GM13977 (cell line): ENCODE results near the gene OR10G2.
"Not testable (repeated sequence)": the region's sequence is repeated elsewhere in the genome, so short reads cannot be mapped to it uniquely, and the experiment has no call there.

Experiments used
- DNase-seq: peaks from one replicate; pipeline ENCODE4 v3.0.0; 2012; ENCODE audit warnings: low spot score
- in situ Hi-C: fragments of 300-500 bp; cut with MboI; formaldehyde crosslinking; loops from one replicate; pipeline ENCODE4 v1.12.0; 2022; ENCODE audit warnings: low sequenced_read_pairs, low pct_unique_long_range_greater_than_20kb, mixed read lengths, inconsistent platforms; ENCODE audit not compliant: unreplicated experiment
- TF ChIP-seq, protein P1 (sequence below): IDR thresholded peaks from 2 replicates; pipeline ENCODE4 v1.5.1; 2012; ENCODE audit warnings: mild to moderate bottlenecking, control low read depth; ENCODE audit not compliant: insufficient read depth; ENCODE audit errors: extremely low read depth, missing control alignments

OR10G2 gene

DNA sequence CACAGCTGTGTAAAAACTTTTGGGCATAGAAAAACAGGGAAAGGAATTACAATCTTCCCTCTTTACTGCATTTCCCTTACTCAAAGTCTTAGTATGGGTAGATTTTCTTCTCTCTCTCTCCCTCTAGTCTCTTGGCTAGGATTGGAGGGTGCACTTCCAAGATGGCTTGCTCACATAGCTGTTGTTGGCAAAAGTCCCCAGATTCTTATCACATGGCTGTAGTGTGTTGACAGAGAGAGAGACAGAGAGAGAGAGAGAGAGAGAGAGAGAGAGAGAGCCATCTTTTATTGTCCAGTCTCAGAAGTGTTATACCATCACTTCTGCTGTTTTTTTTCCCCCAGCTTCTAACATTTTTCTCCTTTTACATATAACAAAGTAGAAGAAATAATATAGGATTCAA is 12.6 kb upstream of the OR10G2 start:
- in situ Hi-C loops = no loop called here
- TF ChIP-seq, protein P1, sequence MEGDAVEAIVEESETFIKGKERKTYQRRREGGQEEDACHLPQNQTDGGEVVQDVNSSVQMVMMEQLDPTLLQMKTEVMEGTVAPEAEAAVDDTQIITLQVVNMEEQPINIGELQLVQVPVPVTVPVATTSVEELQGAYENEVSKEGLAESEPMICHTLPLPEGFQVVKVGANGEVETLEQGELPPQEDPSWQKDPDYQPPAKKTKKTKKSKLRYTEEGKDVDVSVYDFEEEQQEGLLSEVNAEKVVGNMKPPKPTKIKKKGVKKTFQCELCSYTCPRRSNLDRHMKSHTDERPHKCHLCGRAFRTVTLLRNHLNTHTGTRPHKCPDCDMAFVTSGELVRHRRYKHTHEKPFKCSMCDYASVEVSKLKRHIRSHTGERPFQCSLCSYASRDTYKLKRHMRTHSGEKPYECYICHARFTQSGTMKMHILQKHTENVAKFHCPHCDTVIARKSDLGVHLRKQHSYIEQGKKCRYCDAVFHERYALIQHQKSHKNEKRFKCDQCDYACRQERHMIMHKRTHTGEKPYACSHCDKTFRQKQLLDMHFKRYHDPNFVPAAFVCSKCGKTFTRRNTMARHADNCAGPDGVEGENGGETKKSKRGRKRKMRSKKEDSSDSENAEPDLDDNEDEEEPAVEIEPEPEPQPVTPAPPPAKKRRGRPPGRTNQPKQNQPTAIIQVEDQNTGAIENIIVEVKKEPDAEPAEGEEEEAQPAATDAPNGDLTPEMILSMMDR = no peak
- no peak for DNase-seq

DNA sequence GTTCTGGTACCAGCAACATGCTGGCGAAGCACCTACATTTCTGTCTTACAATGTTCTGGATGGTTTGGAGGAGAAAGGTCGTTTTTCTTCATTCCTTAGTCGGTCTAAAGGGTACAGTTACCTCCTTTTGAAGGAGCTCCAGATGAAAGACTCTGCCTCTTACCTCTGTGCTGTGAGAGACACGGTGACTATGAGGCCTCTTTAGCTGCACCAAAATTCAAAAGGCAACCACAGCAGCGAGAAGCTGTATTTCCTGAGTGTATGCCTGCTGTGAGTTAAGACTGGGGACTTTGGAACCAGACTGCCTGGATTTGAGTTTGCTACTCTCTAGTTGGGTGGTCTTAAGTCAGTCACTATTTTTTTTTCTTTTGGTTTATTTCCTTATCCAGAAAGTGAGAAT is 8.7 kb upstream of the OR10G2 start:
- TF ChIP-seq, protein P1 = no peak
- DNase-seq = no peak
- in situ Hi-C loops = no loop called here

DNA sequence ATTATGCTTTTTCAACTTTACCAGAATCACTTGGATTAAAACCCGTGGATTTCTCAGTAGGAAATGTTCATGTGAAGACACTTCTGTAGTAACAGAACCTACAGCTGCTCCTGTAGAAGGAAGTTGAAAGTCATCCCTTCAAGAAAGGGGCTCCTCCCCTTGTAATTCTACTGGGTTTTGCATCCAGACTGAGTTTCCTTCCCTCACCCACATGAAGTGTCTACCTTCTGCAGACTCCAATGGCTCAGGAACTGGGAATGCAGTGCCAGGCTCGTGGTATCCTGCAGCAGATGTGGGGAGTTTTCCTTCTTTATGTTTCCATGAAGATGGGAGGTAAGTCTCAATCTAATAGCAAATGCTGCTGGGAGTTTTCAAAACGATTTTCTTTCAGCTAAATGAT is 7.9 kb upstream of the OR10G2 start:
- in situ Hi-C loops = no loop called here
- no peak for DNase-seq
- TF ChIP-seq, protein P1 = no peak

DNA sequence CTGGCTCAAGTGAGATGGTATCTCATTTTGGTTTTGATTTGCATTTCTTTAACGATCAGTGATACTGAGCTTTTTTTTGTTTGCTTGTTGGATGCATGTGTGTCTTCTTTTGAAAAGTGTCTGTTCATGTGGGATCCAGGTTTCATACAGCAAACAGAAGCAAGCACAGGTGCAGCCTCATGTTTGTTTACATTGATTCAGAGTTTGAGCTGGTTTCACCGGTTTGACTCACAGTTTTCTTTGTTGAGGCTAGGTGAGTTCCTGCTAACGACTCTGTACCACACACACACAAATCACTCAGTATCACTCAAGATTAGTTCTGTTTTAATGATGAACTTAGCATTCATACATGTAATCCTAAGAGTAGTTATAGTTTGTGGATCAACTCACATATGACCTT is 3.7 kb downstream of the OR10G2 start:
- in situ Hi-C loops = no loop called here
- TF ChIP-seq, protein P1 = no peak
- DNase-seq = no peak

DNA sequence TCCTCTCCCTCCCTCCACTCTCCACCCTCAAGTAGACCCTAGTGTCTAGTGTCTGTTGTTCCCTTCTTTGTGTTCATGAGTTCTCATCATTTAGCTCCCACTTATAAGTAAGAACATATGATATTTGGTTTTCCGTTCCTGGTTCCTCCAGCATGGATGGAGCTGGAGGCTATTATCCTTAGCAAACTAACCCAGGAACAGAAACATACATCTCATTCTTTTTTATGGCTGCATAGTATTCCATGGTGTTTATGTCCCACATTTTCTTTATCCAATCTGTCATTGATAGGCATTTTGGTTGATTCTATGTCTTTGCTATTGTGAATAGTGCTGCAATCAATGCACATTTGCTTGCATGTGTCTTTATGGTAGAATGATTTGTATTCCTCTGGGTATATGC is 4.2 kb downstream of the OR10G2 start:
- in situ Hi-C loops, DNase-seq: not testable (repeated sequence)

DNA sequence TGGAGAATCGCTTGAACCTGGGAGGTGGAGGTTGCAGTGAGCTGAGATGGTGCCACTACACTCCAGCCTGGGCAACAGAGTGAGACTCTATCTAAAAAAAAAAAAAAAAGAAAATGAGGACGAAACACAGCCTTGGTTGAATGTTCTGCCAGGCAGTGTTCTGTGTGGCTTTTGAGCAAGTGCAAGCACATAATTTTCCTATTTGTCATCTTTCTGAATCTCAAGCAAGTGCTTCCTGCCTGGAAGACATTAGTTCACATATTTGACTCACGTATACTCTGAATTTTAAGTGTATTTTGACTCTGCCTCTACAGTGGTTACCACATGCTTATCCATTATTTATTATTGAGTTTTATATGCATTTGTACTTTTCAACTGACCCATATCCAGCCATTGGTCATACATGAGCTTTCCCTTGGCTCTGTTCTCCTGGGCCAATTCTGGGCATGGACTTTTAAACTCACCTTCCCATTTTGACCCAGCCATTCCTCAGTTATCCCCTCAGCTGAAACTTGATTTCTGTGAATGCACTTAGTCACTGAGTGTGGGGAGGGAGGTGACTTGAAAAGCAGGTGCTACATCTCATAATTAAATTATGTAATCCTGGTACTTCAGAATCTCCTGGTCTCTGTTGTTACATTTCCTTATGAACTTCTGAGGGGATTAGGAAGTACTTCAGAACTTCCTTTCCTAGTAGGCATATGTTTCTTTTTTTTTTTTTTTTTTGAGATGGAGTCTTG is 8.1 kb downstream of the OR10G2 start:
- TF ChIP-seq, protein P1 = no peak
- no peak for DNase-seq

DNA sequence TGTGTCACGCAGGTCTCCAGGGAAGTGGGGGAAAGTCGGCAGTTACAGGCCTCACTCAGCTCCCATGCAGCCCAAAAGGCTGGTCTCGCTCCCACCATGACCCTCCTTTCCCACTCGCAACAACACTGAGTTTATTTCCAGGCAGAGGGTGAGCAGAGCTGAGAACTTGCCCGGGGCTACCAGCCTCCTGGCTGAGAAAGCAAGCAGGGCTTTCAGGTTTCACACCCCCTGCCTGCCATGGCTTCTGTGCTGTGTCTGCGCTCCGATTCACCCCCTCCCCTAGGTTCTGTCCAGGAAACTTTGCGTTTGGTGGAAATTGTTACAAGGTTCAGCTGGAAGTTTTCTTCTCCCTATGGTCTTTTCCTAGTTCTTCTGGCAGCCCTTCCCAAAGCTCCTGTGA is 17.1 kb downstream of the OR10G2 start:
- DNase-seq = no peak
- TF ChIP-seq, protein P1 = no peak
- in situ Hi-C loops = no loop called here

More for the DNA sequence above, 8.1 kb downstream of the OR10G2 start:
- in situ Hi-C loops = no loop called here
